Measurements from ENCODE around the gene TNS4. TPM values are rescaled to one million over a fixed set of nuclear protein-coding genes. Genes with fewer than 3 reads are reported as not detected.

The TNS4 gene
- polyA plus RNA-seq, 4 donors: 3.0 TPM; not detected in 3

DNA sequence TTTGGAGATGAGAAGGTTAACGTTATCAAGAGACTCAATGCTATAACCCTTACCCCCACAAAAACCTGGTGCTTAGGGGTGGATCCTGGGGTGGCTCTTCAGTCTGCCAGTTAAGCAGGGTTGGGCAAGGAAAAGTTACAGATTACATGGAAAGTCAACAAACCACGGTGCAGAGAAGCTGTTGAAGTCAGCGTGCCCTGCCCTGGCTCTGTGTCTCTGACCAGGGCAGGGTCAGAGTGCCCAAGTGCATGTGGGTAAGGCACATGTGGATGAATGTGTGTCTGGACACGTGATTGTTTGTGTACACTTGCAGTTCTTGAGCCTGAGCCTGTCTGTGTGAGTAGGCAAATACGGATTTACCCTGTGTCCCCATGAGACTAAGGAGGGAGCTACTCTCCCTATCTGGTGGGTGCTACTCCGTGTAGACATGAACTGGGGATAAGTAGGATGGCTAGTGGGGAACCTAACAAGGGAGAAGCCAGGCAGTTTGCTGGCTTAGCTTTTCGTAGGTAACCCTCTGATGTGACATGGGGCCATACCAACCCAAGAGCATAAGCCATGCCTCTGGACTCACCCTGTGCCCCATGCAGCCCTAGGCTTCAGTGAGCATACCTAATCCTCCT, 52.7 kb downstream of the TNS4 start:
- Histone ChIP-seq H3K4me3 (ENCODE audit: low read depth in 1 of 3, low read length in 3 of 3) (no peak overlapping the region), H3K9me3 (ENCODE audit: control insufficient read depth in 2 of 2, insufficient read depth in 1 of 2, low read depth in 1 of 2, low read length in 1 of 2) (no peaks in the 10 kb centered on the region), H3K27ac (ENCODE audit: low read depth in 1 of 3, low read length in 2 of 3) (peak overlapping the region; percentile 61 to 82 (median 81)), H3K36me3 (ENCODE audit: control insufficient read depth in 3 of 3, insufficient read depth in 2 of 3, low read depth in 1 of 3, low read length in 3 of 3) (peaks cover 0 to 26% (median 0%) of the 10 kb centered on the region in 3 donors), H3K27me3 (ENCODE audit: control insufficient read depth in 3 of 3, insufficient read depth in 3 of 3, low read length in 3 of 3) (peaks cover 0 to 14% (median 0%) of the 10 kb centered on the region in 3 donors), H3K4me1 (ENCODE audit: control insufficient read depth in 3 of 3, insufficient read depth in 2 of 3, low read depth in 1 of 3, low read length in 2 of 3) (peaks cover 12 to 42% (median 14%) of the 10 kb centered on the region in 3 donors)
- FAIRE-seq (no peak), DNase-seq (peak; percentile 80 to 94)
- WGBS, 3 donors: 15 to 33% (median 21%) methylated on average over 7 of the region's 7 CpGs

DNA sequence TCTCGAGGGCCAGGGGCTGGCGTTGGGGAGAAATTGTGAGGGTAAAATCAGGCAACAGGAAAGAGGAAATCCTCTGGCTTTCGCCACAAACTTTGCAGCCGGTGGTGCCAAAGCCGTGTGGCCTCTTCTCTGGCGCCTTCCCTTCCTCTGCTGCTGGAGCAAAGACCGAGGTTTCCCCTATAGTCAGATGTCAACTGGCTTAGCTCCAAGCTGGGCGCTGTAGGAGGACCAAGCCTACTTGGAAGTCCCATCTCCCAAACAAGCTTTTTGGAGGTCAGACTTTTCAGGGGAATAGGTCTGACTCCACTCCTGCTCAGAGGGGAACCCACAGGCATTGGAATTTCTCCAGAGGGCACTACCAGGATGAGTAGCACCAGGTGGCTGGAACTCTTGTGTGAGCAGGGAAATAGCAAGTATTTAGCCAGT, 53.2 kb downstream of the TNS4 start:
- FAIRE-seq (no peak), DNase-seq (peak in 1 of 2 donors; percentile 26)
- Histone ChIP-seq H3K9me3 (ENCODE audit: control insufficient read depth in 2 of 2, insufficient read depth in 1 of 2, low read depth in 1 of 2, low read length in 1 of 2) (no peaks in the 10 kb centered on the region), H3K27ac (ENCODE audit: low read depth in 1 of 3, low read length in 2 of 3) (peak overlapping the region; percentile 52 to 82 (median 81)), H3K27me3 (ENCODE audit: control insufficient read depth in 3 of 3, insufficient read depth in 3 of 3, low read length in 3 of 3) (peaks cover 0 to 15% (median 0%) of the 10 kb centered on the region in 3 donors), H3K4me1 (ENCODE audit: control insufficient read depth in 3 of 3, insufficient read depth in 2 of 3, low read depth in 1 of 3, low read length in 2 of 3) (peaks cover 12 to 42% (median 14%) of the 10 kb centered on the region in 3 donors), H3K4me3 (ENCODE audit: low read depth in 1 of 3, low read length in 3 of 3) (no peak overlapping the region), H3K36me3 (ENCODE audit: control insufficient read depth in 3 of 3, insufficient read depth in 2 of 3, low read depth in 1 of 3, low read length in 3 of 3) (peaks cover 0 to 21% (median 0%) of the 10 kb centered on the region in 3 donors)
- 14 to 28% (median 21%) methylated on average over 8 of the region's 8 CpGs for WGBS, 3 donors

- H3K36me3 ChIP-seq (ENCODE audit: control insufficient read depth in 3 of 3, insufficient read depth in 2 of 3, low read depth in 1 of 3, low read length in 3 of 3): peaks cover 0 to 17% (median 0%) of the 10 kb centered on the region in 3 donors
- peaks cover 12 to 44% (median 14%) of the 10 kb centered on the region in 3 donors for H3K4me1 ChIP-seq (ENCODE audit: control insufficient read depth in 3 of 3, insufficient read depth in 2 of 3, low read depth in 1 of 3, low read length in 2 of 3)
- FAIRE-seq (no peak), DNase-seq (no peak)
- H3K27me3 ChIP-seq (ENCODE audit: control insufficient read depth in 3 of 3, insufficient read depth in 3 of 3, low read length in 3 of 3): peaks cover 0 to 17% (median 0%) of the 10 kb centered on the region in 3 donors
- no peaks in the 10 kb centered on the region for H3K9me3 ChIP-seq (ENCODE audit: control insufficient read depth in 2 of 2, insufficient read depth in 1 of 2, low read depth in 1 of 2, low read length in 1 of 2)
- 67 to 90% (median 74%) methylated on average over 4 of the region's 4 CpGs for WGBS, 3 donors
- H3K4me3 ChIP-seq (ENCODE audit: low read depth in 1 of 3, low read length in 3 of 3): no peak overlapping the region
- H3K27ac ChIP-seq (ENCODE audit: low read depth in 1 of 3, low read length in 2 of 3): peak overlapping the region; percentile 52 to 82 (median 81)
Observed at GRCh38 chr17:40447806-40448205, 53.6 kb downstream of the TNS4 start.

GRCh38 chr17:40447148-40447644, 54.2 kb downstream of the TNS4 start:
- FAIRE-seq (no peak), DNase-seq (no peak)
- H3K4me1 ChIP-seq (ENCODE audit: control insufficient read depth in 3 of 3, insufficient read depth in 2 of 3, low read depth in 1 of 3, low read length in 2 of 3): peaks cover 12 to 50% (median 14%) of the 10 kb centered on the region in 3 donors
- peak overlapping the region in 2 of 3 donors; percentile 81 to 82 for H3K27ac ChIP-seq (ENCODE audit: low read depth in 1 of 3, low read length in 2 of 3)
- peaks cover 0 to 20% (median 0%) of the 10 kb centered on the region in 3 donors for H3K27me3 ChIP-seq (ENCODE audit: control insufficient read depth in 3 of 3, insufficient read depth in 3 of 3, low read length in 3 of 3)
- H3K9me3 ChIP-seq (ENCODE audit: control insufficient read depth in 2 of 2, insufficient read depth in 1 of 2, low read depth in 1 of 2, low read length in 1 of 2): no peaks in the 10 kb centered on the region
- H3K4me3 ChIP-seq (ENCODE audit: low read depth in 1 of 3, low read length in 3 of 3): no peak overlapping the region
- H3K36me3 ChIP-seq (ENCODE audit: control insufficient read depth in 3 of 3, insufficient read depth in 2 of 3, low read depth in 1 of 3, low read length in 3 of 3): peaks cover 0 to 11% (median 0%) of the 10 kb centered on the region in 3 donors
- 59 to 87% (median 78%) methylated on average over 8 of the region's 8 CpGs for WGBS, 3 donors

- H3K4me1 ChIP-seq (ENCODE audit: control insufficient read depth in 3 of 3, insufficient read depth in 2 of 3, low read depth in 1 of 3, low read length in 2 of 3): peaks cover 9 to 46% (median 14%) of the 10 kb centered on the region in 3 donors
- H3K36me3 ChIP-seq (ENCODE audit: control insufficient read depth in 3 of 3, insufficient read depth in 2 of 3, low read depth in 1 of 3, low read length in 3 of 3): peaks cover 0 to 10% (median 0%) of the 10 kb centered on the region in 3 donors
- H3K27ac ChIP-seq (ENCODE audit: low read depth in 1 of 3, low read length in 2 of 3): peak overlapping the region in 2 of 3 donors; percentile 47 to 89
- FAIRE-seq (no peak), DNase-seq (no peak)
- WGBS, 3 donors: 70 to 81% (median 72%) methylated on average over 11 of the region's 11 CpGs
- no peaks in the 10 kb centered on the region for H3K9me3 ChIP-seq (ENCODE audit: control insufficient read depth in 2 of 2, insufficient read depth in 1 of 2, low read depth in 1 of 2, low read length in 1 of 2)
- peak overlapping the region in 1 of 3 donors; percentile 56 for H3K4me3 ChIP-seq (ENCODE audit: low read depth in 1 of 3, low read length in 3 of 3)
- H3K27me3 ChIP-seq (ENCODE audit: control insufficient read depth in 3 of 3, insufficient read depth in 3 of 3, low read length in 3 of 3): peaks cover 0 to 20% (median 0%) of the 10 kb centered on the region in 3 donors
Observed at GRCh38 chr17:40445751-40446468, 55.5 kb downstream of the TNS4 start.

- peaks cover 9 to 33% (median 12%) of the 10 kb centered on the region in 3 donors for H3K4me1 ChIP-seq (ENCODE audit: control insufficient read depth in 3 of 3, insufficient read depth in 2 of 3, low read depth in 1 of 3, low read length in 2 of 3)
- 19 to 25% (median 20%) methylated on average over 14 to 15 of the region's 15 CpGs for WGBS, 3 donors
- peak overlapping the region; percentile 59 to 89 (median 71) for H3K27ac ChIP-seq (ENCODE audit: low read depth in 1 of 3, low read length in 2 of 3)
- peaks cover 0 to 10% (median 0%) of the 10 kb centered on the region in 3 donors for H3K36me3 ChIP-seq (ENCODE audit: control insufficient read depth in 3 of 3, insufficient read depth in 2 of 3, low read depth in 1 of 3, low read length in 3 of 3)
- DNase-seq (no peak), FAIRE-seq (no peak)
- peaks cover 0 to 20% (median 0%) of the 10 kb centered on the region in 3 donors for H3K27me3 ChIP-seq (ENCODE audit: control insufficient read depth in 3 of 3, insufficient read depth in 3 of 3, low read length in 3 of 3)
- no peaks in the 10 kb centered on the region for H3K9me3 ChIP-seq (ENCODE audit: control insufficient read depth in 2 of 2, insufficient read depth in 1 of 2, low read depth in 1 of 2, low read length in 1 of 2)
- peak overlapping the region; percentile 47 to 67 (median 56) for H3K4me3 ChIP-seq (ENCODE audit: low read depth in 1 of 3, low read length in 3 of 3)
Observed at GRCh38 chr17:40443988-40444899, 57.2 kb downstream of the TNS4 start.

GRCh38 chr17:40443196-40443987, 58.0 kb downstream of the TNS4 start, which contains the start of gene IGFBP4:
Gene IGFBP4 (plus strand): TSS chr17:40443450. CDS start chr17:40443736, 286 bp downstream.
- Histone ChIP-seq H3K4me1 (ENCODE audit: control insufficient read depth in 3 of 3, insufficient read depth in 2 of 3, low read depth in 1 of 3, low read length in 2 of 3) (peaks cover 7 to 25% (median 9%) of the 10 kb centered on the region in 3 donors), H3K27ac (ENCODE audit: low read depth in 1 of 3, low read length in 2 of 3) (peak within 1 kb of the TSS; percentile 71 to 89 (median 82)), H3K27me3 (ENCODE audit: control insufficient read depth in 3 of 3, insufficient read depth in 3 of 3, low read length in 3 of 3) (peaks cover 0 to 20% (median 0%) of the 10 kb centered on the region in 3 donors), H3K36me3 (ENCODE audit: control insufficient read depth in 3 of 3, insufficient read depth in 2 of 3, low read depth in 1 of 3, low read length in 3 of 3) (peaks cover 0 to 10% (median 0%) of the 10 kb centered on the region in 3 donors), H3K9me3 (ENCODE audit: control insufficient read depth in 2 of 2, insufficient read depth in 1 of 2, low read depth in 1 of 2, low read length in 1 of 2) (no peaks in the 10 kb centered on the region), H3K4me3 (ENCODE audit: low read depth in 1 of 3, low read length in 3 of 3) (peak within 1 kb of the TSS; percentile 47 to 67 (median 56))
- FAIRE-seq: no peak
- WGBS, 3 donors: 1% methylated on average over 43 to 98 of the region's 98 CpGs
- DNase-seq: peak; percentile 58 to 83
